OCI-LY1 (cell line): ENCODE measurements around the gene ZDHHC11B.
"Not testable (repeated sequence)": the region's sequence is repeated elsewhere in the genome, so short reads cannot be mapped to it uniquely, and the experiment has no call there.

Experiments
- CTCF ChIP-seq: fragments of 200-600 bp; sonication (generic), shearing (Covaris generic); IDR thresholded peaks from 2 replicates; pipeline ENCODE4 v1.5.1; 2017; ENCODE audit warnings: mild to moderate bottlenecking, antibody characterized with exemption, low read length, moderate library complexity, mixed read lengths
- EZH2 ChIP-seq: fragments of 200-600 bp; sonication (generic), shearing (Covaris generic); IDR thresholded peaks from 2 replicates; pipeline ENCODE4 v1.8.0; 2017; ENCODE audit warnings: borderline replicate concordance, mixed run types, mild to moderate bottlenecking, antibody characterized with exemption, low read length, moderate library complexity, mixed read lengths

GRCh38 chr5:681317-682191 is 103.0 kb downstream of the ZDHHC11B start:
- TF ChIP-seq CTCF, EZH2: not testable (repeated sequence)
